ENCODE results near the gene DUS3L. TPM values are rescaled to one million over a fixed set of nuclear protein-coding genes. Genes with fewer than 3 reads are reported as not detected.

The DUS3L gene
- total RNA-seq: 21.7 and 26.7 TPM in 2 replicates

GRCh38 chr19:5790559-5791520 is at the start of gene DUS3L:
DUS3L (minus strand) TSS chr19:5791163; CDS start chr19:5791141, 22 bp downstream.

GRCh38 chr19:5839065-5840017 is 48.4 kb upstream of the DUS3L start, which contains the start of gene FUT6:
FUT6 (minus strand) TSS chr19:5839702; CDS start chr19:5832567, 7,135 bp downstream.

GRCh38 chr19:5804516-5805461 is 13.8 kb upstream of the DUS3L start, which contains the start of gene NRTN:
NRTN (plus strand) TSS chr19:5805067; CDS start chr19:5824166, 19,099 bp downstream.

GRCh38 chr19:5784581-5785147 is 6.3 kb downstream of the DUS3L start, which contains the start of gene PRR22:
PRR22 (minus strand) TSS chr19:5784746; CDS start chr19:5784660, 86 bp downstream.

Other genes with a start within 250 kb of the DUS3L start
- gene TINCR, start 223.2 kb downstream of the DUS3L start, total RNA-seq: not detected in 2 replicates
- gene SAFB2, start 168.4 kb downstream of the DUS3L start, total RNA-seq: 9.6 and 25.4 TPM in 2 replicates
- 24.3 and 38.2 TPM in 2 replicates for gene SAFB, start 168.1 kb downstream of the DUS3L start, total RNA-seq
- gene MICOS13, start 110.6 kb downstream of the DUS3L start, total RNA-seq: 52.5 and 55.5 TPM in 2 replicates
- 13.3 and 51.3 TPM in 2 replicates for gene HSD11B1L, start 110.1 kb downstream of the DUS3L start, total RNA-seq
- gene RPL36, start 100.9 kb downstream of the DUS3L start, total RNA-seq: 1,098 and 1,956 TPM in 2 replicates
- 89.7 and 138 TPM in 2 replicates for gene LONP1, start 71.0 kb downstream of the DUS3L start, total RNA-seq
- not detected in 2 replicates for gene CATSPERD, start 70.5 kb downstream of the DUS3L start, total RNA-seq
- gene PRR22, start 6.4 kb downstream of the DUS3L start, total RNA-seq: 0.13 and 1.4 TPM in 2 replicates
- 1.6 TPM in 1 of 2 replicates, not detected in the other for gene NRTN, start 13.9 kb upstream of the DUS3L start, total RNA-seq
- gene FUT6, start 48.5 kb upstream of the DUS3L start, total RNA-seq: not detected in 2 replicates
- gene FUT3, start 60.3 kb upstream of the DUS3L start, total RNA-seq: 1.0 TPM in 1 of 2 replicates, not detected in the other
- gene FUT5, start 79.4 kb upstream of the DUS3L start, total RNA-seq: not detected in 2 replicates
- 275 and 487 TPM in 2 replicates for gene NDUFA11, start 112.6 kb upstream of the DUS3L start, total RNA-seq
- 2.3 and 10.9 TPM in 2 replicates for gene VMAC, start 113.7 kb upstream of the DUS3L start, total RNA-seq
- 1.8 and 4.2 TPM in 2 replicates for gene CAPS, start 123.1 kb upstream of the DUS3L start, total RNA-seq
- 44.2 and 46.0 TPM in 2 replicates for gene RANBP3, start 187.0 kb upstream of the DUS3L start, total RNA-seq

Measured in epithelial cell of alveolus of lung (primary cell).